Osteocyte (in vitro differentiated cells): Measurements from ENCODE around the gene SCFD2. TPM values are rescaled to one million over a fixed set of nuclear protein-coding genes. Genes with fewer than 3 reads are reported as not detected.

Source experiments
- DNase-seq: peaks from one replicate; pipeline ENCODE4 v3.0.0; 2021; ENCODE audit warnings: mixed read lengths; ENCODE audit not compliant: unreplicated experiment; ENCODE audit errors: extremely low spot score
- H3K27ac Mint-ChIP-seq: one replicate; pipeline ENCODE4 v1.8.0; 2021; ENCODE audit warnings: mild to moderate bottlenecking, mixed read lengths; ENCODE audit not compliant: unreplicated experiment
- H3K27me3 Mint-ChIP-seq: one replicate; pipeline ENCODE4 v1.8.0; 2021; ENCODE audit warnings: mixed read lengths; ENCODE audit not compliant: unreplicated experiment
- H3K36me3 Mint-ChIP-seq: one replicate; pipeline ENCODE4 v1.8.0; 2021; ENCODE audit warnings: mixed read lengths; ENCODE audit not compliant: unreplicated experiment
- H3K4me1 Mint-ChIP-seq: one replicate; pipeline ENCODE4 v1.8.0; 2021; ENCODE audit warnings: mixed read lengths; ENCODE audit not compliant: unreplicated experiment
- H3K4me3 Mint-ChIP-seq: one replicate; pipeline ENCODE4 v1.8.0; 2021; ENCODE audit warnings: mild to moderate bottlenecking, moderate library complexity, mixed read lengths; ENCODE audit not compliant: unreplicated experiment
- H3K9me3 Mint-ChIP-seq: one replicate; pipeline ENCODE4 v1.8.0; 2021; ENCODE audit warnings: mixed read lengths; ENCODE audit not compliant: unreplicated experiment
- total RNA-seq: library from RNA; stranded (reverse); gene quantifications from 2 replicates; pipeline ENCODE4 v1.2.1, GENCODE V29; 2021
- TF ChIP-seq, protein P1 (sequence below): fragments of 200-600 bp; sonication (generic); IDR thresholded peaks from 2 replicates; pipeline ENCODE4 v1.5.0; 2021; ENCODE audit warnings: antibody characterized with exemption, mild to moderate bottlenecking, moderate library complexity

Gene SCFD2
- total RNA-seq, 1 donor from 2014 or later = 14.0 TPM

DNA sequence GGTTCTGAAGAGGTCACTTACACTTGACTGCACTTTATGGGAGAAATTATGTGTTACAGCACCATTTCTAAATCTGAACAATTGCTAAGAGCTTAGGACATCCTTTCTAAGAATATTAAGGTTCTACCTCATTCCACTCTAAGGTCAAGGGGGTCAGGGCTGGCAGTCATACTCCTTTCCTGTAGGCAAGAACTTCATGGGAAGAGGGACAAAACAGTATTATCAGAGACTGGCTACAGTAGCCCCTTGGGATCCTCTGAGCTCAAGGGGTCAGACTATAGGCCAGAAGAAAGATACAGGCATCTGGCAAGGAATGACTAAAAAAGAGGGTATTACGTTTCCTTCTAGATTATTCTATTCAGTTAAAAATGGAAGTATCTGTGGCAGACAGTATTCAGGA is 388.6 kb downstream of the SCFD2 start:
- H3K4me1 Mint-ChIP-seq = no peaks in the 10 kb centered on the region
- H3K27me3 Mint-ChIP-seq = no peaks in the 10 kb centered on the region
- no peak overlapping the region for H3K27ac Mint-ChIP-seq
- DNase-seq = no peak
- H3K36me3 Mint-ChIP-seq = no peaks in the 10 kb centered on the region
- TF ChIP-seq, protein P1, sequence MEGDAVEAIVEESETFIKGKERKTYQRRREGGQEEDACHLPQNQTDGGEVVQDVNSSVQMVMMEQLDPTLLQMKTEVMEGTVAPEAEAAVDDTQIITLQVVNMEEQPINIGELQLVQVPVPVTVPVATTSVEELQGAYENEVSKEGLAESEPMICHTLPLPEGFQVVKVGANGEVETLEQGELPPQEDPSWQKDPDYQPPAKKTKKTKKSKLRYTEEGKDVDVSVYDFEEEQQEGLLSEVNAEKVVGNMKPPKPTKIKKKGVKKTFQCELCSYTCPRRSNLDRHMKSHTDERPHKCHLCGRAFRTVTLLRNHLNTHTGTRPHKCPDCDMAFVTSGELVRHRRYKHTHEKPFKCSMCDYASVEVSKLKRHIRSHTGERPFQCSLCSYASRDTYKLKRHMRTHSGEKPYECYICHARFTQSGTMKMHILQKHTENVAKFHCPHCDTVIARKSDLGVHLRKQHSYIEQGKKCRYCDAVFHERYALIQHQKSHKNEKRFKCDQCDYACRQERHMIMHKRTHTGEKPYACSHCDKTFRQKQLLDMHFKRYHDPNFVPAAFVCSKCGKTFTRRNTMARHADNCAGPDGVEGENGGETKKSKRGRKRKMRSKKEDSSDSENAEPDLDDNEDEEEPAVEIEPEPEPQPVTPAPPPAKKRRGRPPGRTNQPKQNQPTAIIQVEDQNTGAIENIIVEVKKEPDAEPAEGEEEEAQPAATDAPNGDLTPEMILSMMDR = no peak
- H3K9me3 Mint-ChIP-seq = peaks cover 1% of the 10 kb centered on the region
- H3K4me3 Mint-ChIP-seq = no peak overlapping the region

DNA sequence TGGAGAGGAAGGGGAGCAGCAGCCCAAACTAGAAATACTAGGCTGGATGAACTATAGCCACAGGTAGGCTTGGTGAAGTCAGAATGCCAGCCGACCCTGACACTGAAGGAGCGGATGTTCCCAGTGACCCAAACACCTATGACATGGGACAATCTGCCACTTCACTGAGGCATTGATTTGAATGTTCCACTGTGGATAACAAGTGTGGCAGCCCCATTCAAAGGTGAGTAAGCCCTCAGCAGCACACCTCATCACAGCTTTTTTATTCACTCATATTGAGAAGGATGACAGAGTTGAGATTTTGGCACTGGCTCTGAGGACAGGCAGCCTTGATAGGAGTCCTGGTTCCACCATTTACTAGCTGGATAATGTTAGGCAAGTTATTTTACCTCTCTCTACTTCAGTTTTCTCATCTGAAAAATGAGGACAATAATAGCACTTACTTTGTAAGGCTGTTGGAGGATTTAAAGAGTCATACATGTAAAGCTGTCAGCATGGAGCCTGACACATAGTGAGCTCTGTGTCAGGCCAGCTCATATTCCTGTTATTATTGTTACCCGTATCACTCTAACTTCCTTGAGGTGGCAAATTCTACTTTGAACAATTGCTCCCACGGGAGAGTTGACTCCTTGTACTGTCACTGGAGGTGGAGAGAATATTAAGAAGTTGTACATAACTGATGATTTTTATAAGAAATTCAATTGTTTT is 389.2 kb downstream of the SCFD2 start:
- DNase-seq = no peak
- Mint-ChIP-seq H3K27me3 (no peaks in the 10 kb centered on the region), H3K9me3 (peaks cover 6% of the 10 kb centered on the region), H3K27ac (no peak overlapping the region), H3K36me3 (no peaks in the 10 kb centered on the region), H3K4me3 (no peak overlapping the region), H3K4me1 (no peaks in the 10 kb centered on the region)
- TF ChIP-seq, protein P1 = no peak

DNA sequence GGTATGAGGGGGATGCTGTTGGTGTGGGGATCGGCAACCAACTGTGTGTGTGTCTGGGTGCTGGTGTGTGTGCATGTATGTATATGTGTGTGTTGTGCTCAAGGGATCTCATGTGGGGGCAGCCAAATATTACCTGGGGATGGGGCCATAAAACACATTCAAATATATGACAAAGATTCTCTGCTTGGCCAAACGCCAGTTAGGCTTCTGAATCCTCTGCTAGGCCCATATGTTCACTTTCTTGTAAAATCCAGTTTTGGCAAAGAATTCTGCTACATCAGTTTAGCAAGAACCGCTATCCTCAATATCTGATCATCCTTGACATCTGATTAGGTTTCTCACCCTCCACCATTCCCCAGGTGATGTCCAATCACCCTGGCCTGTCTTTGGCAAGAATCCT is 397.2 kb downstream of the SCFD2 start:
- H3K9me3 Mint-ChIP-seq = peaks cover 6% of the 10 kb centered on the region
- H3K27me3 Mint-ChIP-seq = no peaks in the 10 kb centered on the region
- H3K4me3 Mint-ChIP-seq = no peak overlapping the region
- no peaks in the 10 kb centered on the region for H3K36me3 Mint-ChIP-seq
- H3K4me1 Mint-ChIP-seq = no peaks in the 10 kb centered on the region
- H3K27ac Mint-ChIP-seq = no peak overlapping the region
- TF ChIP-seq, protein P1 = no peak
- DNase-seq = no peak

DNA sequence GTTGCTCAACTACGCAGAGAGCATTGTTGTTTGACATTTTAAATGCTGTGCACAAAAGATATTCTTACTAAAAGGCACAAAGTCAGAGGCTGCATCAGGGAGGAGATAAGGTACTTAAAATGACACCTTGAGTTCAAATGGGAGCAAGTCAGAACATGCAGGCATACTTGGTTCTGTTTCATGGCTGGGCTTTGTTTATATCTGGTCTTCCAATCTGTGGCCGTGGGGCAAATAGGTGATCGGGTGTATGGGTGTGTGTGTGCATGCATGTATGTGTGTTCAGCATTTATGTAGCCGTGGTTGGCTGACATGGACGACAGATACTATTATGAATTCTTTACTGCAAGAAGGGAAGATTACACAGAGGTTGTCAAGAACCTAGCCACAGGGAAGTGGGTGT is 397.6 kb downstream of the SCFD2 start:
- no peaks in the 10 kb centered on the region for H3K36me3 Mint-ChIP-seq
- no peak for DNase-seq
- no peak overlapping the region for H3K27ac Mint-ChIP-seq

DNA sequence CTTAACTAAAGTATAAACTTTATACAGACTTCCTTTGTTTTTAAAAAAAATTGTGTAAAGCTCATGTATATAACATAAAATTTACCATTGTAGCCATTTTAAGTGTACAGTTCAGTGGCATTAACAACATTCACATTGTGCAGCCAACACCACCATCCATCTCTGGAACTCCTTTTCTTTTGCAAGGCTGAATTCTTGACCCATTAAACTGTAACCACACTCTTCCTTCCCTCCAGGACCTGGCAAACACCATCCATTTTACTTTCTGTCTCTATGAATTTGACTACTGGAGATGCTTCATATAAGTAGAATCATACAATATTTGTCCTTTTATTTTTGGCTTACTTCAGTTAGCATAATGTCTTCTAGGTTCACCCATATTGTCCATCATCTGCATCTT is 399.1 kb downstream of the SCFD2 start:
- DNase-seq = no peak
- no peak overlapping the region for H3K27ac Mint-ChIP-seq
- no peak overlapping the region for H3K4me3 Mint-ChIP-seq
- H3K36me3 Mint-ChIP-seq = no peaks in the 10 kb centered on the region
- H3K4me1 Mint-ChIP-seq = no peaks in the 10 kb centered on the region
- no peaks in the 10 kb centered on the region for H3K27me3 Mint-ChIP-seq
- TF ChIP-seq, protein P1 = no peak
- H3K9me3 Mint-ChIP-seq = no peaks in the 10 kb centered on the region

More for the DNA sequence above, 397.6 kb downstream of the SCFD2 start:
- no peaks in the 10 kb centered on the region for H3K27me3 Mint-ChIP-seq
- TF ChIP-seq, protein P1 = no peak
- no peak overlapping the region for H3K4me3 Mint-ChIP-seq
- peaks cover 6% of the 10 kb centered on the region for H3K9me3 Mint-ChIP-seq
- H3K4me1 Mint-ChIP-seq = no peaks in the 10 kb centered on the region
